Measurements from ENCODE around the gene TOB1.

GRCh38 chr17:50865060-50865867 is 890 bp downstream of the TOB1 start:
- TF ChIP-seq CTCF (conservative IDR thresholded peaks at IDR 0.05) (no peak), EZH2 (IDR thresholded peaks at IDR 0.05; ENCODE audit: low read depth) (no peak)

Measured in PC-9 (cell line).